GM21619 (cell line): ENCODE results near the gene SLC2A10.

ENCODE experiments used
- ATAC-seq: cut with Tn5 transposase; IDR thresholded peaks from one replicate; pipeline ENCODE4 v1.9.1; 2021; ENCODE audit not compliant: unreplicated experiment

The SLC2A10 gene

DNA sequence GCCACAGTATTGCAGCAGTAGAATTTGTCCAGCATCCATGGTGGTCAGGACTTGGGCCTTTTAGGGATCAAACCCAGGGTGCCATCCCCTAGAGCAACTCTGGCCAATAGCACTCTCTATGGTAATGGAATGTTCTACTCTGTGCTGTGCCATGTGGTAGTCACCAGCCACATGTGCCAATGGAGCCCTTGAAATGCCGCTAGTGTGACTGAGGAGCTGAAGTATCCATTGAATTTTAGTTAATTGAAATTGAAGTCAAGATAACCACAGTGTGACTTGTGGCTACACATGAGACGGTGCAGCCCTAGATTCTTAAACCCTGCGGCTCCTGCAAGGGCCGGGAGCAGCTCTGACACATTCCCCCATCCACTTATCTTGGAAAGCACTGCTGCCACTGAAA lies 54.6 kb downstream of the SLC2A10 start:
- ATAC-seq: no peak

DNA sequence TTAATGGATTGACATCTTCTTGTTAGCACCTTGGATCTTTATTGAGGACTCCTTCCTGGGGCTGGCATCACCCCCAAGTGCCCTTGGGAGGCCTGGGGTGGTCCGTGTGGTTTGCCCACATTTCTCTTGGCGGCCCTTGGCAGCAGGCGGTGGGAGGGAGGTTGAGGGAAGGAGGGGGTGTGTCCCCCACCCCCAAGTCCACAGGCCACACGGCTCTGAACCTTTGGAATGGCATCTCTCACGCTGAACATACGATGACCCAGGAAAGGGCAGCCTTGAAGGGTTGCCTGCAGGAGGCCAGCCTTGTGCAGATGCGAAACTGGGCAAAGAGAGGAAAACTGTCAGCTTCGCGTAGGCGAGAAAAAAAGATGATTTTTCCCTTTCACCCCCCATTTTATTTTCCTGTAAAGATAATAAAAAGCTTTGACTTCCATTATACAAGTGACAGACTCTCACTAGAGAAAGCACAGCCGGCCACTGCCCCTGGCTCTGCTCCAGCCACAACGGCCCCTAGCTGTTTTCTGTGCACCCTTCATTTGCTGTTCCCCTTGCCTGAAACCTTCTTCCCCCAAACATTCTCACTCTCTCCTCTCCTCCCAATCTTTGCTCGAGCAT lies 56.2 kb downstream of the SLC2A10 start:
- ATAC-seq: no peak

GRCh38 chr20:46767127-46767761 lies 57.8 kb downstream of the SLC2A10 start:
- ATAC-seq: no peak

DNA sequence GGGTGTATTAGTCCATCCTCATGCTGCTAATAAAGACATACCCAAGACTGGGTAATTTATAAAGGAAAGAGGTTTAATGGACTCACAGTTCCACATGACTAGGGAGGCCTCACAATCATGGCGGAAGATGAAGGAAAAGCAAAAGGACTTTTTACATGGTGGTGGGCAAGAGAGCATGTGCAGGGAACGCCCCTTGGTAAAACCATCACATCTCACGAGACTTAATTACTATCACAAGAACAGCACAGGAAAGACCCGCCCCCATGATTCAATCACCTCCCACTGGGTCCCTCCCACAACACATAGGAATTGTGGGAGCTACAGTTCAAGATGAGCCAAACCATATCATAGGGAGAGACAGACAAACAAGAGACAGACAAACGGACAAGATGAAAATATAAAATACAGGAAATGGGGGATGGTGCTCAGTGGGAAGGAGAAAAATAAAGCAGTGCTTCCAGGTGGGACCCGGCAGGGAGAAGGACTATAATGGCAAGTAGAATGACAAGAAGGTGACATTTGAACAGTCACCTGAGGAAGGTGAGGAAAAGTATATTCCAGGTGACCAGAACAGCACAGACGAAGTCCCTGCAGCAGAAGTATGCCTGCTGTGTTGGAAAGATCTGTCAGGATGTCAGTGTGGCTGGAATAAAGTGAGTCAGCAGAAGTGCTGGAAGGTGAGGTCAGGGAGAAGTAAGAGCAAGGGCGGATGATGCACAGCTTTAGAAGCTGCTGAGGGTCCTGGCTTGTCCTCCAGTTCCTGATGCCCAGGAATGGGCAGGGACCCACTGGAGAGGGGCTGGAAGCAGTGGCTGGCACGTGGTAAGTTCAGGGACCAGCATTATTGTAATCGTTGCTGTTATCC lies 61.1 kb downstream of the SLC2A10 start:
- no peak for ATAC-seq

GRCh38 chr20:46771195-46771588 lies 61.7 kb downstream of the SLC2A10 start:
- ATAC-seq: no peak

GRCh38 chr20:46772901-46773300 lies 63.5 kb downstream of the SLC2A10 start:
- ATAC-seq: no peak

DNA sequence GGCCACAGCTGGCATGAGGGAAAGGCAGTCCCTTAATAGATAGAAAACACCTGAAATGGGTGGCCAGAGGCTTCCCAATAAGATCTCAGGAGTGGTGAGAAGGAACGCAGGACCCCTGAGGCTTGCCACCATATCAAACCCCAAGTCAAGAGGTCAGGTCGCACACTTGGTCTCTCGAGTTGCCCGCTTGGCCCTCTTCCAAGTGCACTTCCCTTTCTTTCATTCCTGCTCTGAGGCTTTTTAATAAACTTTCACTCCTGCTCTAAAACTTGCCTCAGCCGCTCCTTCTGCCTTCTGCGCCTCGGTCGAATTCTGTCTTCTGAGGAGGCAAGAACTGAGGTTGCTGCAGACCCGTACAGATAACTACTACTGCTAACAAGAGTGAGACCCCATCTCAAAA lies 64.2 kb downstream of the SLC2A10 start:
- no peak for ATAC-seq

- no peak for ATAC-seq
Observed at GRCh38 chr20:46774236-46774635, 64.8 kb downstream of the SLC2A10 start.

DNA sequence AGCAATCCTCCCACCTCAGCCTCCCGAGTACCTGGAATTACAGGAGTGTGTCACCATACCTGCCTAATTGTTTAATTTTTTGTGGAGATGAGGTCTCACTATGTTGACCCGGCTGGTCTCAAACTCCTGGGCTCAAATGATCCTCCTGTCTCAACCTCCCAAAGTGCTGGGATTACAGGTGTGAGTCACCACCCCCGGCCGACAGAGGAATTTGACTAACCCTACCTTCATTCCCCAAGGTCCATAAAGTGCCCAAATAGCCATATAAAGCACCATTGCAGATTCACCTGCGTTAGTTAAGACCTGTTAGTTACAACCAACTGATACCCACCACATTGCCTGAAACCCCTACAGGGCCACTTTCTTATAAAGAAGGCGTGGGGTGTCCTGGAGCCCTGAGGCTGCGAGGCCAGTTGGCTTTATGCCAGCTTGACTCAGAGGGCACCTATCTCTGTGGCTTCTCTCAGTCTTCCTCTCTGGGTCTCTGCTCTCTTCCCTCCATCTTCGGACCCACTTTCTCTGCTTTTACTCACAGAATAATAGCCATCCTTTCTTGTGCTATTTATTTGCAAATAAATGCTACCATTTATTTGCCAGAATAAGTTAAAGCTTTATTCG lies 65.6 kb downstream of the SLC2A10 start:
- no peak for ATAC-seq

DNA sequence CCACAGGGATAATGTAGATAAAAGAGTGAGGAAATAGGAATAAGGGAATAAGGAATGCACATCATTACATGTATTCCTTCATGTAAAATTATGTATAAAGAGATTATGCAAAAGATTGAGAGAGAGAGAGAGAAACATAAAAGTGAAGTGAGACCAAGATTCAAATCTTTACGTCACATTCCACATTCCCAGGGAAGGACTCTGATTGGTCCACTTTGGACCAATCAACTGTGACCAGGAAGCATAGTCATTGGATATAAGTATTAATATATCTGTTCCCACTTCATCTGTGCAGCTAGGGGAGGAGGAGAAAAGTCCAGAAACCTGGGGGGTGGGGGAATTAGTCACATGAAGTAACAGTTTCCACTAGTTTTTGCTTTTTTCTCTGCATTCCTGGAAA lies 66.4 kb downstream of the SLC2A10 start:
- no peak for ATAC-seq

DNA sequence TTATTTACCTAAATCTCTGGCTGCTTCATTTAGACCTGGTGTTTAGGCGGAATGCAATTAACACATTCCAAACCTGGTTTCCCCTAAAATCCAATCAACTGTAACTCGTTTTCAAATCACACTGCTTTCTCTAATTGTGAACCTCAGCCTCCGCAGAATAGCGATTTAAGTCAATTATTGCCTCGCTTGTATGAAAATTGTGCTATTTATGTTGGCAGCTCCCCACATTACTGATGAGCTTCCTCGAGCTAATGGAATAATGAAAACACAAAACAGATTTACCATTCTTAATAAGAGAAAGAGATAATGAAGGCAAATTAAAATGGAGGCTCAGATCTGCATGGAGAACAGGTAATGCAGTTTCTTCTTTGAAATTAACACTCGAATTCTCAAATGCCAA lies 67.9 kb downstream of the SLC2A10 start:
- no peak for ATAC-seq

- no peak for ATAC-seq
Observed at GRCh38 chr20:46779831-46780230, 70.4 kb downstream of the SLC2A10 start.

DNA sequence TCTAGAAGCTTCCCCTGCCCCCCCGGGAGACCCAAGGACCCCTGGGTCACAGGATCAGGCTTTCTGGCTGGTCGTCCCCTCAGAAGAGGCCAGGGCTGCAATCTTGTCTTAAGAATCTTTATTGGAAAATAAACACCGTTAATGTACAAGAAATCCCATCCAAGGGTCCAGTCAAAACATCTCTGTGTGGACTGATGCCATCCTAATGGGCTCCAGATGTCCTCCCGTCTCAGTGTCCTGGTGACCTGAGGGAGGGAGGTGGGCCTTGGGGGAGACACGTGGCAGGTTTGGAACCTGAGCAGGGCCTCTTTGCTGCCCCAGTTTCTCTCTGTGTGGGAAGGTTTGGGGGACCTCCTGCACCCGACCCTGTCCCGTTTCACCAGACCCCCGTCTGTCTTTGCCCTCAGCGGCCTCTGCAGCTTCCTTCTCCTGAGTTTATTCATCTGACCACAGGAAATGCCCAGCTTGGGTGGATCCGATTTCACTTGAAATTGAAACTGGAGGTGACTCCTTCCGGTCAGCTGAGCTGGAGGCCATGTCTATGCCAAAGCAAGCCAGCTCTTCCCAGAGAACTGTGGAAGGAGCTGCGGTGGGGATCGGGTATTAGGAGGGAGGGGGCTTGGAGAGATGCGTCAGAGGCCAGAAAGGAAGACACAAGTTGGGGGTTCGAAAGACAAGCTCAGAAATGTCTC lies 75.1 kb downstream of the SLC2A10 start:
- ATAC-seq: no peak
